GM18951 (cell line): ENCODE data around the gene CALCOCO2.

Experiments
- POLR2A ChIP-seq: IDR thresholded peaks from 4 replicates; pipeline ENCODE4 v1.6.1; 2011; ENCODE audit warnings: mild to moderate bottlenecking; ENCODE audit not compliant: insufficient read length, insufficient read depth; ENCODE audit errors: extremely low read depth
- in situ Hi-C: fragments of 300-500 bp; cut with MboI; formaldehyde crosslinking; loops from one replicate; pipeline ENCODE4 v1.12.0; 2022; ENCODE audit warnings: low sequenced_read_pairs, mixed read lengths, inconsistent platforms; ENCODE audit not compliant: unreplicated experiment

The CALCOCO2 gene

DNA sequence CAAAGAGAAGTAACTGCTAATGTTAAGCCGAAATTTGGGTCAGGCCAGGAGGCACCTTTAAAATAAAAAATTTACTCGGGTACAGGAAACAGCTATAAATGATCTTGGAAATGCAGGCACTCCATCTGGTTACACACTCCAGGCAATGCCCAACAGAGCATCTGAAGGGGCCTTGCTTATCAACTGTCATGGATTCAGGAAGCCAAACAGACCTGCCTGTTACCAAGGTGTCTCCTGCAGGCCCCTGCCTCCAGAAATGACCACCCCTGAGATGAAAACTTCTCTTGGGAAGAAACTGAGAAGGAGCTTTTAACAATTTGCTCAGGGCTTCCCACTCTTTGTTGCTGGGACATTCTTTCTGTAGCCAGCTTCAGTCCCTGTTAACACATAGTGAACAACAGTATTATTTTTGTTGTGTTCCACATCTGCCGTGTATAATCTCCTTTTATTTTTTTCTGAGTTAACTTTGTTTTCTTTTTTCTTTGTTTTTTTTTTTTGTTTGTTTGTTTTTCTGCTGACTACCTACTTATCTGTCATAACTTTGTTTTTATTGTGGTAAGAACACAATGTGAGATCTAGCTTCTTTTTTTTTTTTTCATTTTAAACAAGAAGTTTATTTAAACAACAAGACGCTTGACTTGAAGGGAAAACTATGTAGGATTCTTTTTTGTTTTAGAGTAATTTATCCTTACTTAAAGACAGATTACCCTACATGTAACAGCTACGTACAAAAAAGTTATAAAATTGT lies 43.0 kb downstream of the CALCOCO2 start:
- no peak for TF ChIP-seq POLR2A
- in situ Hi-C loops = no loop called here

DNA sequence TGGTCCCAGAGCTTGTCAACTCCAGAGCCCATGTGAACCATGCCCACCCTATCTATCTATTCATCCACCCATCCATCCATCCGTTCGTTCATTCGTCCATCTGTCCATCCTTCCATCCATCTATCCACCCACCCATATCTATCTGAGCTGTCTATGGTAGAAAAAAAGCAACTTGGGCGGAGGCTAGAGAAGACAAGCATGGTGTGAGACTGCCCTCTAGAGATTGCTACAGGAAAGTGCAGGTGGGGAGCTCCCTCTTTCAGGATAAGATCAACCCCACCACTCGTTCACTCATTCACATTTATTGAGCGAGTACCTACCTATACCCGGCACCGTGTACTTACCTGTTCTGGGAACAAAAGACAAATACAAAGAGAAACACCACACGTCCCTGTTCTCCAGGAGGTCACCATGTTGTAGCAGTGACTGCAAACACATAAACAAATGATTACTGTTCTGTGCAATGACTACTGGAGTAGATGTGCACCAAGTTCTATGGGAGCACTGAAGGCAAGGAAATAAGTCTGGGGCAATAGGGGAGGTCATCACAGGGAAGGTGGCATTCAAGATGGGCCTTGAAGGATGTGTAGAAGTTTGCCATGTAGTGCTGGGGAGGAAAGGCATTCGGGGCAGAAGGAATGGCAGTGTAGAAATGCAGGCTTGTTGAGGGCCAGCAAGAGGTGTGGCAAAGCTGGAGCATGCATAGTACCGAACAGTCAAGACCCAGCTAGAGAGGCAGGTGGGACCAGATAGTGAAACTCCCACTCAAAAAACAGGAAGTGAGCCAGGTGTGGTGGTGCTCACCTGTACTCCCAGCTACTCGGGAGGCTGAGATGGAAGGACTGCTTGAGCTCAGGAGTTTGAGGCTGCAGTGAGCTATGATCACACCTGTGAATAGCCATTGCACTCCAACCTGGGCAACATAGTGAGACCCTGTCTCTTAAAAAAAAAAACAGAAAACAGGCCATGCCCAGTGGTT lies 48.4 kb downstream of the CALCOCO2 start:
- TF ChIP-seq POLR2A = no peak
- in situ Hi-C loops = loop anchor here (5.0 kb wide), 1 partner anchor 67 kb away; no protein-coding TSS in a partner anchor

DNA sequence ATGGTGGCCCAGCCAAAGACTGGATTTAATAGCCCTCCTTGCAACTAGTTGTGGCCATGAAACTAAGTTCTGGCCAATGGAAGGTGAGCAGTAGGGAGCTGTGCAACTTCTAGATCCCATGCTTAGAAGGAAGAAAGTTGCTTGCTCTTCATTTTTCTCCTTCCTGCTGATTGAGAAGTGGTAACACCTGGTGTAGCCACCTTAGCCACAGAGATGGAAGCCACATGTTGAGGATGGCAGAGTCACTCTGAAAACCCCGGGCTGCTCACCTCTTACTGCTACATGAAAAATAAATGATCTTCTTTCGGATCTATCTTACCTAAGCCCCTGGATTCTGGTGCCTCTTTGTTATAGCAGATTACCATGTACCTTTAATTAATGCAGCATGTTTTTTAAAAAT lies 51.4 kb downstream of the CALCOCO2 start:
- TF ChIP-seq POLR2A = no peak
- in situ Hi-C loops = loop anchor here (10.0 kb wide), 3 partner anchors 143 to 207 kb away; partner anchors contain the start of genes HOXB13, PRAC1 and PRAC2

DNA sequence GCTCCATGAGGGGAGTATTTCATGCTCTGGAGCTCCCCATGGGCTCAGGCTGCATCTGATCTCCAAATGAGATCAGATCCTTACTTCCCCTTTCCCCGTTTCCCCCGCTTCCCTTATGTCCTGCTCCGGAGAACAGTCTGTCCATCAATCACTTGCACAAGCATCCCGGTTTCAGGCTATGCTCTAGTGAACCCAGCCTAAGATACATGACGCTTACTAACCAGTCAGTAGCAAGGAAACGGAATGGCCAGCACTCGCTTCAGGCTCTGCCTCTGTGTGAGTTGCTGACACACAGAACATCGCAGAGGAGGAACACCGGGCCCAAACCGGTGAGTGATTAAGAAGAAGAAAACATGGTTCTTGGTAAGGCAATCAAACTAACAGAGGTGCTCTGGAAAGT lies 52.3 kb downstream of the CALCOCO2 start:
- in situ Hi-C loops = loop anchor here (10.0 kb wide), 3 partner anchors 142 to 208 kb away; partner anchors contain the start of genes HOXB13, PRAC1 and PRAC2
- TF ChIP-seq POLR2A = no peak

DNA sequence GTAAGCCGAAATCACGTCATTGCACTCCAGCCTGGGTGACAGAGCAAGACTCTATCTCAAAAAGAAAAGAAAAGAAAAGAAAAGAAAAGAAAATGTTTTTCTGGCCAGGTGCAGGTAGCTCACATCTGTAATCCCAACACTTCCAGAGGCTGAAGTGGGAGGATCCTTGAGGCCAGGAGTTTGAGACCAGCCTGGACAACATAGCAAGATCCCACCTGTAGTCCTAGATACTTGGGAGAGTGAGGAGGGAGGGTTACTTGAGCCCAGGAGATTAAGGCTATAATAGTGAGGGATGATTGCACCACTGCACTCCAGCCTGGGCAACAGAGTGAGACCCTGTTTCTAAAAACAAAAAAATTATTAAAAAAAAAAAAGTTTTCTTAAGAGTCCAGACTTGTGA lies 59.3 kb downstream of the CALCOCO2 start:
- in situ Hi-C loops = no loop called here

DNA sequence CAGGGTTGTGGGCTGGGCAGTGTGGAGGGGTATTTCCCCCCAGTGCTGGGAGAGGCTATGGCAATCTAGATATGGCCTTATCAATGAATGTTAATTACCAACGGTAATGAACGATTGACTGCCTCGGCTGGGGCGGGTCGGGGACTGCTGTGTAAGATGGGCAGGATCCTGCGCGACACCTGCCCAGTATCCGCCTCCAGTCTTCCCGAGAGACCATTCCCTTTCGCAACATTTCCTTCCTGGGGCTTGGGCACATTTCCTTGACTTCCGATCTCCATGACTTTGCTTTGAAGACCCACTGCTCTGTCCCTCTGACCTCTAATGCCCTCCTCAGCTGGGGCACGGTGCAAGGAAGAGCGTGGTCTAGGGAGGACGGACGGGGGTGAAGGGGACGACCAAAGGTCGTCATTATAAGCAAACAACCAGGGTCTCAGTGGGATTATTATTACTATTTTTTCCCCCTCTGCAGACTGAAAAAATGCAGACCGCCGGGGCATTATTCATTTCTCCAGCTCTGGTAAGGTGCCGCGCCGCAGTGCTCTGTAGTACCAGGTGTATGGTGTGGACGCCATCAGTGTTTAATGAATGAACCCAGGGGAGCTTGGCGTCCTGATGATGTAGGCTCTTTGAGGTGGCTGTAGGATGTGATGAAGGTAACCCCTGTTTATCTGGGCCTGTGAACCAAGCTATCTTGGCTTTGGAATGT lies 62.3 kb downstream of the CALCOCO2 start:
- in situ Hi-C loops = no loop called here
- no peak for TF ChIP-seq POLR2A

More for the DNA sequence above, 59.3 kb downstream of the CALCOCO2 start:
- no peak for TF ChIP-seq POLR2A

DNA sequence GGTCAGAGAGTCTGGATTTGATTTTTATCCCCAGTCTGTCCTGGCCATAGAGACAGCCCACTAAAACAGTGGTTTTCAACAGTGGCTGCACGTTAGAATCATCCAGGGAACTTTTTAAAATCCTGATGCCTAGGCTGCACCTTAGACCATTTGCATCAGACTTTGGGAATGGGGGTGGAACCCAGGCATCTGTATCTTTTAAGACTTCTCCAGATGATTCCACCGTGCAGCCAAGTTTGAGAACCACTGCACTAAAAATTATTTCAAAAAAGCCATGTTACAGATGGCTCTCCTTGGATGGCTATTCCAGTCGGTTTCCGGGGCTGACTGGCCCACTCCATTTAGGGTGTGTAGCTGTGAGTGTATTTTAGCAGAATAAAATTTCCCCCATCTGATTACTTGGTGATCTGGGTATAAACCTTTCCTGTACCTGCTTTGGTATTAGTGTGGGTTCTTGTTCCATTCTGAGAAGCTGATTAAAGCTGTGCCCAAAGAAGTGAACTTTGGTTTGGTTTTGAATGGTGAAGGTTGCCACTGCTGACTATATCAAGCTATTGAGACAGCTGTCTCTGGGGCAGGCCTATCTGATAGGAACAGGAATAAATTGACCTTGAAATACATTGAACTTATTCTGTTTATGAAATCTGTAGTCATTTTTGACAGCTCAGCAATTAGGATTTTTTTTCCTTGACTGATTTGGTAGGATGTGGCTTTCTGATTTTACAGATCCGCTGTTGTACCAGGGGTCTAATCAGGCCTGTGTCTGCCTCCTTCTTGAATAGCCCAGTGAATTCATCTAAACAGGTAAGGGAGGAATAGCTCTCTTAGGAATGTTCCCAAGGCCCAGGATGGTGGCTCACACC lies 63.0 kb downstream of the CALCOCO2 start:
- in situ Hi-C loops = no loop called here
- no peak for TF ChIP-seq POLR2A

DNA sequence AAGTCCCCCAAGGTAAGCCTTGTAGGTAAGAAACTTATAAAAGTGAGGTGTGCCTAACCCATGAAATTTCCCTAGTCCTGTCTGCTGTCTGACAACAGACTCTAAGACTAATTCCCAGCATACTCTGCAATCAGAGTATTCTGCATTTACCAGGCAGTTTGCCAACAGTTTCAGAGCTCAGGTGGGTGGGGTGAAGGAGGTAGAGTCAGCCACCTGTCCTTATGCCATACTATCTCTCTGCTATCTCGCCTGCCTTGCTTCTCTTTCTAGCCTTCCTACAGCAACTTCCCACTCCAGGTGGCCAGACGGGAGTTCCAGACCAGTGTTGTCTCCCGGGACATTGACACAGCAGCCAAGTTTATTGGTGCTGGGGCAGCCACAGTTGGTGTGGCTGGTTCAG lies 64.1 kb downstream of the CALCOCO2 start:
- in situ Hi-C loops = no loop called here
- TF ChIP-seq POLR2A = no peak

DNA sequence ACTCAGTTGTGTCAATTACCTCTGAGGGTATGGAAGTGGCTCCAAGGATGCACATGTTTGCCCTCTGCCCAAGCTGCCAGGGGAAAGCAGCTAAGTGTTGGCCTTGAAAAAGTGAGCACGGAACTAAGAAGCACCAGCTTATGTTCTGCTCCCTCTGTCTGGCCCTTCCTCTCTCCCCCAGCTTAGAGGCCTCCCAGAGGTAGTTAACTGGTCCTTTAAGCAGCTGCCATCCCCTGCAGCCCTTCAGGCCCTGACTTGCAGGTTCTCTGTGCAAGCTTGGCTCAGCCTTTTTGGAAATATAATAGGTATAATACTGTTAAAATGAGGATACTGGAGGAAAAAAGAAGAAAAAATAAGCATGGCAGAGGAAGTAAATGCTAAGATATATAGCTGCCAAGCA lies 70.4 kb downstream of the CALCOCO2 start:
- no peak for TF ChIP-seq POLR2A
- in situ Hi-C loops = no loop called here

DNA sequence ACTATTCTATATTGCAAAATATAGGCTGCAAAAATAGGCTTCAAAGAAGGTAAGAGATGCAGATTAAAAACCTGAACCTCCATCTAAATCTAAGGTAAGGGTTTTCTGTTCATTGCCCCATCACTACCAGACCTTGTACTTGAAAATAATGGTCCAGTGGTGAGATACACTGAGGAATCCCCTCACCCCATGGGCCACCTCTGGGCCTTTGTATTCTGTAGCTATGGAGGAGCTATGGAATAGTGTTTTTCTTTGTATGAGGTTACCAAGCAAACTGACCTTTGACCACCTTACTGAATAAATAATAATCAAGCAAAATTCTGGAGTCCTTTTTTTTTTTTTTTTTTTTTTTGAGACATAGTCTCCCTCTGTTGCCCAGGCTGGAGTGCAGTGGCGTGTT lies 72.6 kb downstream of the CALCOCO2 start:
- in situ Hi-C loops = no loop called here
- TF ChIP-seq POLR2A = no peak

DNA sequence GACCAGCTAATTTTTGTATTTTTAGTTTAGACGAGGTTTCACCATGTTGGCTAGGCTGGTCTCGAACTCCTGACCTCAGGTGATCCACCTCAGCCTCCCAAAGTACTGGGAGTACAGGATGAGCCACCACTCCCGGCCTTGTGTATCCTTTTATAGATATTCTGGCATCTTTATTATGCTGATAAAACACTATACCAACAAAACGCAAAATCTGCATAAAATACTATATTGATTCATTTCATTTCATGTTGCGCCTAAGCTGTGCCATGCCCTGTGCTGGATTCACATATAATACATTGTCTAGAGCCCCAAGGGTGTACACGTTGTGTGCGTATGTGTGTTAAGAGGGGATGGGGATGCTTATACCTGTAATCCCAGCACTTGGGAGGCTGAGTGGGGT lies 73.6 kb downstream of the CALCOCO2 start:
- TF ChIP-seq POLR2A = no peak

DNA sequence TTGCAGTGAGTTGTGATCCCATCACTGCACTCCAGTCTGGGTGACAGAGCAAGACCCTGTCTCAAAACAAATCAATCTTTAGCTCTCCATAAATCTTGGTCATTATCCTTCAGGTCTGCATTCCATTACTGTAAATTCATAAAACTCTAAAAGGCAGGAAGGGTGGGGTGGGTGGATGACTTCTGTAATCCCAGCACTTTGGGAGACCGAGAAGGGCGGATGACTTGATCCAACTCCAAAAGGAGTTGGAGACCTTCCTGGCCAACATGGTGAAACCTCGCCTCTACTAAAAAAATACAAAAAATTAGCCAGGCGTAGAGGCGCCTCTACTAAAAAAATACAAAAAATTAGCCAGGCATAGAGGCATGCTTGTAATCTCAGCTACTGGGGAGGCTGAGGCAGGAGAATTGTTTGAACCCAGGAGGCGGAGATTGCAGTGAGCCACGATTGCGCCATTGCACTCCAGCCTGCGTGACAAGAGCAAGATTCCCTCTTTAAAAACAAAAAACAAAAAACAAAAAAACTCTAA lies 75.2 kb downstream of the CALCOCO2 start:
- in situ Hi-C loops = no loop called here
- TF ChIP-seq POLR2A = no peak

More for the DNA sequence above, 73.6 kb downstream of the CALCOCO2 start:
- in situ Hi-C loops = no loop called here
